HepG2 (cell line): Measurements from ENCODE around the gene ENSA. TPM values are rescaled to one million over a fixed set of nuclear protein-coding genes. Genes with fewer than 3 reads are reported as not detected.

ENCODE experiments used
- ARID5B ChIP-seq: IDR thresholded peaks from 2 replicates; pipeline ENCODE4 v1.4.0; 2020; ENCODE audit warnings: mild to moderate bottlenecking, missing genetic modification reagents
- ASH2L ChIP-seq: fragments of 300-600, 200-600 bp; sonication (generic); IDR thresholded peaks from 2 replicates; pipeline ENCODE4 v1.7.0; 2017; ENCODE audit warnings: low read depth, mild to moderate bottlenecking, moderate library complexity, mixed read lengths, low read length; ENCODE audit not compliant: insufficient read length
- ZFP36L1 ChIP-seq: sonication (generic); formaldehyde crosslinking; IDR thresholded peaks from 2 replicates; pipeline ENCODE4 v1.8.0; 2022; ENCODE audit warnings: mild to moderate bottlenecking, missing genetic modification reagents, moderate library complexity
- ZNF275 ChIP-seq: sonication (generic); formaldehyde crosslinking; IDR thresholded peaks from 2 replicates; pipeline ENCODE4 v1.8.0; 2022; ENCODE audit warnings: missing genetic modification reagents, mild to moderate bottlenecking, inconsistent platforms, borderline replicate concordance
- ZNF34 ChIP-seq: sonication (generic); formaldehyde crosslinking; IDR thresholded peaks from 2 replicates; pipeline ENCODE4 v1.4.0; 2020; ENCODE audit warnings: mild to moderate bottlenecking, missing genetic modification reagents, borderline replicate concordance
- ZNF83 ChIP-seq: sonication (generic); formaldehyde crosslinking; IDR thresholded peaks from 2 replicates; pipeline ENCODE4 v1.4.0; 2020; ENCODE audit warnings: missing genetic modification reagents, mild to moderate bottlenecking, borderline replicate concordance
- polyA plus RNA-seq, 8 experiments: library from polyadenylated mRNA; depleted of rRNA in 3 of 8; stranded (reverse) in 7 of 8; unstranded in 1 of 8; fragments of >200 nt; fragmentation: Illumina TruSeq in 4 of 8; extraction: Trizol in 4 of 8; gene quantifications; 2 replicates each; pipeline versions ENCODE4 v1.2.1 to v1.2.3, GENCODE V29; 2011 to 2016; ENCODE audit warnings: low read depth in 4 of 8, missing spikeins in 1 of 8, mixed read lengths in 1 of 8; ENCODE audit not compliant: insufficient read depth in 1 of 8
- total RNA-seq, 5 experiments: library from RNA; depleted of rRNA; stranded (reverse); fragments of >200 nt; fragmentation: Illumina TruSeq; extraction: Trizol; gene quantifications; 2 replicates each; pipeline ENCODE4 v1.2.3, GENCODE V29; 2016; ENCODE audit warnings: low read depth in 1 of 5
- TF ChIP-seq, protein P1 (sequence below): sonication (generic); formaldehyde crosslinking; IDR thresholded peaks from 2 replicates; pipeline ENCODE4 v1.4.0; 2020; ENCODE audit warnings: low read depth, missing genetic modification reagents

ENSA gene
- total and polyA plus RNA-seq, 2 of the 13 experiments (the other 11 are each of a cell fraction or from before 2014, with no cell fraction given) = 54.5 to 111 TPM

DNA sequence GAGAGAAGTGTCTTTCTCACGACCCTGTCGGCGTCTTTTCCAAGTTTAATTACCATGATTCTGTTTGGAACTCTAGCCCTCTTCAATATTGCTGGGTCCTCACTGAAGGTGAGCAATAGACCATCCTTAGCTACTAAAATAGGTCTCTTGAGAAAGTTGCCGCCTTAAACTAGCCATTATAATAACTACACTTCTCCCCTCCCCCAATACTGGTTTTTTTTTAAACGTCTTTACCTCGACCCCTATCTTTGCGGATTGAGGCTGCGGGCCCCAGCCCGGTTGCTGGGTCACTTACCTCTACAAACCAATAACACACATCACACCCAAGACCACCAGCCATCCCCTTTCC lies 672 bp downstream of the ENSA start (continued):
- TF ChIP-seq ARID5B (CRISPR knock-in tag) (no peak), ZFP36L1 (CRISPR knock-in tag) (peak; percentile 22; the same call in 1 of the 2 replicates), ASH2L (peak; percentile 7), ZNF34 (CRISPR knock-in tag) (0 out of 2 replicates have a peak, but pooled peaks have one; percentile 10), ZNF83 (CRISPR knock-in tag) (0 out of 2 replicates have a peak, but pooled peaks have one; percentile 24), ZNF275 (CRISPR knock-in tag) (peak; percentile 44; the same call in 1 of the 2 replicates)
- TF ChIP-seq, protein P1, sequence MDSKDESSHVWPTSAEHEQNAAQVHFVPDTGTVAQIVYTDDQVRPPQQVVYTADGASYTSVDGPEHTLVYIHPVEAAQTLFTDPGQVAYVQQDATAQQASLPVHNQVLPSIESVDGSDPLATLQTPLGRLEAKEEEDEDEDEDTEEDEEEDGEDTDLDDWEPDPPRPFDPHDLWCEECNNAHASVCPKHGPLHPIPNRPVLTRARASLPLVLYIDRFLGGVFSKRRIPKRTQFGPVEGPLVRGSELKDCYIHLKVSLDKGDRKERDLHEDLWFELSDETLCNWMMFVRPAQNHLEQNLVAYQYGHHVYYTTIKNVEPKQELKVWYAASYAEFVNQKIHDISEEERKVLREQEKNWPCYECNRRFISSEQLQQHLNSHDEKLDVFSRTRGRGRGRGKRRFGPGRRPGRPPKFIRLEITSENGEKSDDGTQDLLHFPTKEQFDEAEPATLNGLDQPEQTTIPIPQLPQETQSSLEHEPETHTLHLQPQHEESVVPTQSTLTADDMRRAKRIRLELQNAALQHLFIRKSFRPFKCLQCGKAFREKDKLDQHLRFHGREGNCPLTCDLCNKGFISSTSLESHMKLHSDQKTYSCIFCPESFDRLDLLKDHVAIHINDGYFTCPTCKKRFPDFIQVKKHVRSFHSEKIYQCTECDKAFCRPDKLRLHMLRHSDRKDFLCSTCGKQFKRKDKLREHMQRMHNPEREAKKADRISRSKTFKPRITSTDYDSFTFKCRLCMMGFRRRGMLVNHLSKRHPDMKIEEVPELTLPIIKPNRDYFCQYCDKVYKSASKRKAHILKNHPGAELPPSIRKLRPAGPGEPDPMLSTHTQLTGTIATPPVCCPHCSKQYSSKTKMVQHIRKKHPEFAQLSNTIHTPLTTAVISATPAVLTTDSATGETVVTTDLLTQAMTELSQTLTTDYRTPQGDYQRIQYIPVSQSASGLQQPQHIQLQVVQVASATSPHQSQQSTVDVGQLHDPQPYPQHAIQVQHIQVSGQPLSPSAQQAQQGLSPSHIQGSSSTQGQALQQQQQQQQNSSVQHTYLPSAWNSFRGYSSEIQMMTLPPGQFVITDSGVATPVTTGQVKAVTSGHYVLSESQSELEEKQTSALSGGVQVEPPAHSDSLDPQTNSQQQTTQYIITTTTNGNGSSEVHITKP = no peak
